HEK293 (cell line): ENCODE results near the gene PRDM13.

ENCODE experiments used
- CTCF ChIA-PET: fragments of 350-600 bp; formaldehyde crosslinking; extraction: SDS; loops from one replicate; lab custom pipeline; 2021; ENCODE audit warnings: antibody characterized with exemption; lab: Yijun Ruan, JAX
- POLR2A ChIA-PET: fragments of 300-600 bp; formaldehyde crosslinking; extraction: SDS; loops from one replicate; lab custom pipeline; 2020; ENCODE audit warnings: antibody characterized with exemption, inconsistent platforms; lab: Yijun Ruan, JAX
- H3K27ac ChIP-seq: fragments of 200-500 bp; sonication (Bioruptor generic); 2 replicates; pipeline ENCODE4 v1.5.1; 2014; ENCODE audit warnings: low read depth, low read length, control low read depth, inconsistent platforms; ENCODE audit errors: extremely low read depth
- H3K36me3 ChIP-seq, 2 experiments: fragments of 200-500 bp in 1 of 2; sonication (Bioruptor generic) in 1 of 2; 1 replicate in 1 of 2; 2 replicates in 1 of 2; pipeline ENCODE4 v1.5.1; 2014 to 2017; ENCODE audit warnings: inconsistent platforms in 2 of 2, low read length in 2 of 2; ENCODE audit not compliant: control insufficient read depth in 2 of 2, insufficient read depth in 1 of 2
- H3K4me1 ChIP-seq: fragments of 200-500 bp; sonication (Bioruptor generic); 2 replicates; pipeline ENCODE4 v1.5.1; 2014; ENCODE audit warnings: mild to moderate bottlenecking, low read length, inconsistent platforms; ENCODE audit not compliant: control insufficient read depth, insufficient read depth
- H3K4me3 ChIP-seq: 2 replicates; pipeline ENCODE4 v1.5.1; 2011; ENCODE audit warnings: low read depth, mild to moderate bottlenecking, control low read depth, low read length, moderate library complexity
- H3K9me3 ChIP-seq: fragments of 200-500 bp; sonication (Bioruptor generic); 2 replicates; pipeline ENCODE4 v1.5.1; 2014; ENCODE audit warnings: low read depth, low read length, inconsistent platforms; ENCODE audit not compliant: control insufficient read depth, insufficient read depth
- FEZF1 ChIP-seq: fragments of 450-650 bp; formaldehyde crosslinking; IDR thresholded peaks from 2 replicates; pipeline ENCODE4 v1.5.1; 2016; ENCODE audit warnings: missing biosample characterization, missing genetic modification characterization
- GLI4 ChIP-seq: fragments of 450-650 bp; formaldehyde crosslinking; IDR thresholded peaks from 2 replicates; pipeline ENCODE4 v1.5.1; 2016; ENCODE audit warnings: missing biosample characterization, missing genetic modification characterization
- HOXA7 ChIP-seq: sonication (generic); formaldehyde crosslinking; IDR thresholded peaks from 2 replicates; pipeline ENCODE4 v1.8.1; 2022; ENCODE audit warnings: missing genetic modification reagents, borderline replicate concordance
- HOXC10 ChIP-seq: sonication (generic); formaldehyde crosslinking; IDR thresholded peaks from 2 replicates; pipeline ENCODE4 v1.8.1; 2023; ENCODE audit warnings: mild to moderate bottlenecking, missing genetic modification reagents
- ZFP69B ChIP-seq: fragments of 450-650 bp; formaldehyde crosslinking; IDR thresholded peaks from 2 replicates; pipeline ENCODE4 v1.5.1; 2016; ENCODE audit warnings: missing biosample characterization, missing genetic modification characterization
- ZNF19 ChIP-seq: fragments of 450-650 bp; formaldehyde crosslinking; IDR thresholded peaks from 2 replicates; pipeline ENCODE4; 2016; ENCODE audit warnings: missing biosample characterization, missing genetic modification characterization, low read depth
- ZNF221 ChIP-seq: fragments of 450-650 bp; formaldehyde crosslinking; IDR thresholded peaks from 2 replicates; pipeline ENCODE4 v1.5.1; 2017; ENCODE audit warnings: missing biosample characterization, missing genetic modification characterization, borderline replicate concordance
- ZNF23 ChIP-seq: fragments of 450-650 bp; formaldehyde crosslinking; IDR thresholded peaks from 2 replicates; pipeline ENCODE4 v1.5.1; 2016; ENCODE audit warnings: missing biosample characterization, missing genetic modification characterization, borderline replicate concordance
- ZNF239 ChIP-seq: fragments of 450-650 bp; formaldehyde crosslinking; IDR thresholded peaks from 2 replicates; pipeline ENCODE4 v1.5.1; 2016; ENCODE audit warnings: missing biosample characterization, missing genetic modification characterization
- ZNF248 ChIP-seq: fragments of 450-650 bp; formaldehyde crosslinking; IDR thresholded peaks from 2 replicates; pipeline ENCODE4 v1.5.1; 2017; ENCODE audit warnings: missing biosample characterization, missing genetic modification characterization
- ZNF37A ChIP-seq: fragments of 450-650 bp; IDR thresholded peaks from 2 replicates; pipeline ENCODE4 v1.5.1; 2018; ENCODE audit warnings: missing biosample characterization, missing genetic modification characterization
- ZNF514 ChIP-seq: fragments of 450-650 bp; formaldehyde crosslinking; IDR thresholded peaks from 2 replicates; pipeline ENCODE4 v1.5.1; 2016; ENCODE audit warnings: missing biosample characterization, missing genetic modification characterization
- ZNF555 ChIP-seq: fragments of 450-650 bp; formaldehyde crosslinking; conservative IDR thresholded peaks from 2 replicates; pipeline ENCODE4 v1.5.1; 2017; ENCODE audit warnings: missing biosample characterization, mild to moderate bottlenecking, missing genetic modification characterization, inconsistent platforms
- ZNF610 ChIP-seq: fragments of 450-650 bp; formaldehyde crosslinking; IDR thresholded peaks from 2 replicates; pipeline ENCODE4 v1.5.1; 2016; ENCODE audit warnings: missing biosample characterization, missing genetic modification characterization, borderline replicate concordance
- ZNF621 ChIP-seq: fragments of 450-650 bp; formaldehyde crosslinking; IDR thresholded peaks from 2 replicates; pipeline ENCODE4 v1.5.1; 2017; ENCODE audit warnings: missing biosample characterization, missing genetic modification characterization
- ZNF626 ChIP-seq: fragments of 450-650 bp; sonication (Bioruptor Pico); formaldehyde crosslinking; IDR thresholded peaks from 2 replicates; pipeline ENCODE4 v1.5.1; 2018; ENCODE audit warnings: missing biosample characterization, missing genetic modification characterization, inconsistent platforms
- ZNF645 ChIP-seq: fragments of 450-650 bp; formaldehyde crosslinking; IDR thresholded peaks from 2 replicates; pipeline ENCODE4; 2016; ENCODE audit warnings: missing biosample characterization, missing genetic modification characterization
- ZNF768 ChIP-seq: fragments of 450-650 bp; formaldehyde crosslinking; IDR thresholded peaks from 2 replicates; pipeline ENCODE4 v1.5.1; 2018; ENCODE audit warnings: missing biosample characterization, mild to moderate bottlenecking, missing genetic modification characterization
- ZNF830 ChIP-seq: fragments of 450-650 bp; IDR thresholded peaks from 2 replicates; pipeline ENCODE4 v1.5.0; 2018; ENCODE audit warnings: missing biosample characterization, missing genetic modification characterization, low read depth, mild to moderate bottlenecking, moderate library complexity
- ZSCAN5A ChIP-seq: fragments of 450-650 bp; formaldehyde crosslinking; IDR thresholded peaks from 2 replicates; pipeline ENCODE4 v1.5.1; 2016; ENCODE audit warnings: missing biosample characterization, missing genetic modification characterization

The PRDM13 gene

GRCh38 chr6:99605911-99606655 is 550 bp upstream of the PRDM13 start:
- Histone ChIP-seq H3K4me1 (no peaks in the 10 kb centered on the region), H3K36me3 (no peaks in the 10 kb centered on the region), H3K4me3 (no peak overlapping the region)
- ChIA-PET CTCF (interaction anchor here (0.9 kb wide), 1 partner anchor 8 kb away, joined by 7 read pairs; no protein-coding TSS in a partner anchor), POLR2A (interaction anchor here (1.6 kb wide), 1 partner anchor 38 kb away, joined by 4 read pairs; the partner anchor contains the start of gene CCNC)
- TF ChIP-seq ZNF768 = no peak
- TF ChIP-seq ZSCAN5A (tag by site-specific recombination) = no peak
- no peak for TF ChIP-seq ZNF555
- no peak for TF ChIP-seq ZNF830 (tag by site-specific recombination)
- TF ChIP-seq, all 188 proteins: peak for 0
- H3K27ac ChIP-seq = no peak overlapping the region
- H3K9me3 ChIP-seq = no peaks in the 10 kb centered on the region

GRCh38 chr6:99607416-99608036 is 893 bp downstream of the PRDM13 start:
- no peak overlapping the region for H3K4me3 ChIP-seq
- no peaks in the 10 kb centered on the region for H3K36me3 ChIP-seq
- no peaks in the 10 kb centered on the region for H3K9me3 ChIP-seq
- ChIA-PET CTCF (no interaction called here), POLR2A (interaction anchor here (2.2 kb wide), 1 partner anchor 39 kb away, joined by 6 read pairs; the partner anchor contains the start of gene CCNC)
- TF ChIP-seq ZNF37A (tag by site-specific recombination) = no peak
- no peak for TF ChIP-seq ZNF645
- no peak for TF ChIP-seq ZFP69B (tag by site-specific recombination)
- TF ChIP-seq ZNF19 (tag by site-specific recombination) = no peak
- no peak for TF ChIP-seq HOXA7
- TF ChIP-seq ZNF626 (tag by site-specific recombination) = no peak
- TF ChIP-seq ZNF239 (tag by site-specific recombination) = no peak
- no peak for TF ChIP-seq HOXC10
- TF ChIP-seq GLI4 (tag by site-specific recombination) = no peak
- TF ChIP-seq ZNF514 (tag by site-specific recombination) = no peak
- no peak for TF ChIP-seq ZNF610 (tag by site-specific recombination)
- TF ChIP-seq ZNF23 (tag by site-specific recombination) = no peak
- TF ChIP-seq ZNF221 (tag by site-specific recombination) = no peak
- TF ChIP-seq FEZF1 (tag by site-specific recombination) = no peak
- no peak for TF ChIP-seq ZNF621 (tag by site-specific recombination)
- no peak for TF ChIP-seq ZNF248
- no peak overlapping the region for H3K27ac ChIP-seq
- no peaks in the 10 kb centered on the region for H3K4me1 ChIP-seq
